Measurements from ENCODE around the gene ATP2B2. TPM values are rescaled to one million over a fixed set of nuclear protein-coding genes. Genes with fewer than 3 reads are reported as not detected.

The ATP2B2 gene
- total RNA-seq, 4 donors from 2014 or later = 0.11 to 0.42 (median 0.15) TPM; not detected in 1

- no peak for DNase-seq
- intact Hi-C loops (cut with DNase I) = no loop called here
- 48 to 69% methylated on average over 2 of the region's 2 CpGs for WGBS, 2 donors
Measured at GRCh38 chr3:10389995-10390394, 115.4 kb downstream of the ATP2B2 start.

GRCh38 chr3:10389339-10389738, 116.0 kb downstream of the ATP2B2 start:
- H3K4me1 ChIP-seq = no peaks in the 10 kb centered on the region
- no peaks in the 10 kb centered on the region for H3K27me3 ChIP-seq
- no peak overlapping the region for H3K4me3 ChIP-seq (replicated peaks in 1 of 3)
- H3K36me3 ChIP-seq = no peaks in the 10 kb centered on the region
- TF ChIP-seq CTCF (IDR thresholded peaks at IDR 0.05) (no peak), POLR2A (IDR thresholded peaks at IDR 0.05) (no peak)
- intact Hi-C loops (cut with DNase I) = no loop called here
- WGBS, 2 donors = 41 to 47% methylated on average over 1 of the region's 1 CpG
- H3K27ac ChIP-seq = no peak overlapping the region
- no peak for DNase-seq
- H3K9me3 ChIP-seq = no peaks in the 10 kb centered on the region

More at GRCh38 chr3:10389995-10390394, 115.4 kb downstream of the ATP2B2 start:
- TF ChIP-seq POLR2A (IDR thresholded peaks at IDR 0.05) = no peak
- TF ChIP-seq CTCF (IDR thresholded peaks at IDR 0.05) = no peak
- no peaks in the 10 kb centered on the region for H3K4me1 ChIP-seq
- no peaks in the 10 kb centered on the region for H3K27me3 ChIP-seq
- H3K4me3 ChIP-seq (replicated peaks in 1 of 3) = no peak overlapping the region
- H3K36me3 ChIP-seq = no peaks in the 10 kb centered on the region
- no peaks in the 10 kb centered on the region for H3K9me3 ChIP-seq
- H3K27ac ChIP-seq = no peak overlapping the region

GRCh38 chr3:10387881-10388609, 117.3 kb downstream of the ATP2B2 start:
- WGBS, 2 donors = 56 to 57% methylated on average over 5 to 6 of the region's 6 CpGs

GRCh38 chr3:10386121-10386520, 119.3 kb downstream of the ATP2B2 start:
- H3K9me3 ChIP-seq = no peaks in the 10 kb centered on the region
- WGBS, 2 donors = 100% methylated on average over 1 of the region's 1 CpG
- TF ChIP-seq CTCF (IDR thresholded peaks at IDR 0.05) (no peak), POLR2A (IDR thresholded peaks at IDR 0.05) (no peak)
- no peaks in the 10 kb centered on the region for H3K4me1 ChIP-seq
- no peak overlapping the region for H3K4me3 ChIP-seq (replicated peaks in 1 of 3)
- H3K27me3 ChIP-seq = no peaks in the 10 kb centered on the region
- no peaks in the 10 kb centered on the region for H3K36me3 ChIP-seq
- no peak for DNase-seq
- H3K27ac ChIP-seq = no peak overlapping the region
- intact Hi-C loops (cut with DNase I) = no loop called here

More at GRCh38 chr3:10387881-10388609, 117.3 kb downstream of the ATP2B2 start:
- Histone ChIP-seq H3K27me3 (no peaks in the 10 kb centered on the region), H3K4me1 (no peaks in the 10 kb centered on the region), H3K9me3 (no peaks in the 10 kb centered on the region), H3K36me3 (no peaks in the 10 kb centered on the region), H3K27ac (no peak overlapping the region), H3K4me3 (replicated peaks in 1 of 3) (no peak overlapping the region)
- no peak for DNase-seq
- TF ChIP-seq CTCF (IDR thresholded peaks at IDR 0.05) (no peak), POLR2A (IDR thresholded peaks at IDR 0.05) (no peak)
- intact Hi-C loops (cut with DNase I) = no loop called here

GRCh38 chr3:10384541-10385360, 120.6 kb downstream of the ATP2B2 start:
- Histone ChIP-seq H3K4me3 (replicated peaks in 1 of 3) (no peak overlapping the region), H3K9me3 (no peaks in the 10 kb centered on the region), H3K36me3 (no peaks in the 10 kb centered on the region), H3K27ac (no peak overlapping the region), H3K4me1 (no peaks in the 10 kb centered on the region), H3K27me3 (no peaks in the 10 kb centered on the region)
- WGBS, 2 donors = 74 to 77% methylated on average over 18 of the region's 23 CpGs
- intact Hi-C loops (cut with DNase I) = no loop called here
- TF ChIP-seq CTCF (IDR thresholded peaks at IDR 0.05) (no peak), POLR2A (IDR thresholded peaks at IDR 0.05) (no peak)
- DNase-seq = no peak

Data from thyroid gland (tissue), 4 donors.